ENCODE data around the gene NDRG4.

- TF ChIP-seq, protein P1, sequence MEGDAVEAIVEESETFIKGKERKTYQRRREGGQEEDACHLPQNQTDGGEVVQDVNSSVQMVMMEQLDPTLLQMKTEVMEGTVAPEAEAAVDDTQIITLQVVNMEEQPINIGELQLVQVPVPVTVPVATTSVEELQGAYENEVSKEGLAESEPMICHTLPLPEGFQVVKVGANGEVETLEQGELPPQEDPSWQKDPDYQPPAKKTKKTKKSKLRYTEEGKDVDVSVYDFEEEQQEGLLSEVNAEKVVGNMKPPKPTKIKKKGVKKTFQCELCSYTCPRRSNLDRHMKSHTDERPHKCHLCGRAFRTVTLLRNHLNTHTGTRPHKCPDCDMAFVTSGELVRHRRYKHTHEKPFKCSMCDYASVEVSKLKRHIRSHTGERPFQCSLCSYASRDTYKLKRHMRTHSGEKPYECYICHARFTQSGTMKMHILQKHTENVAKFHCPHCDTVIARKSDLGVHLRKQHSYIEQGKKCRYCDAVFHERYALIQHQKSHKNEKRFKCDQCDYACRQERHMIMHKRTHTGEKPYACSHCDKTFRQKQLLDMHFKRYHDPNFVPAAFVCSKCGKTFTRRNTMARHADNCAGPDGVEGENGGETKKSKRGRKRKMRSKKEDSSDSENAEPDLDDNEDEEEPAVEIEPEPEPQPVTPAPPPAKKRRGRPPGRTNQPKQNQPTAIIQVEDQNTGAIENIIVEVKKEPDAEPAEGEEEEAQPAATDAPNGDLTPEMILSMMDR (IDR thresholded peaks at IDR 0.05; ENCODE audit: poor library complexity, severe bottlenecking), result no peak
- TF ChIP-seq POLR2AphosphoS5 (IDR thresholded peaks at IDR 0.05), result no peak
- TF ChIP-seq EP300 (conservative IDR thresholded peaks at IDR 0.05; ENCODE audit: poor library complexity, severe bottlenecking), result no peak
- no peak for TF ChIP-seq EZH2 (IDR thresholded peaks at IDR 0.05; ENCODE audit: borderline replicate concordance, insufficient read depth, low read length, poor library complexity, severe bottlenecking)
- no peak for TF ChIP-seq RAD21 (conservative IDR thresholded peaks at IDR 0.05)
- no peak for TF ChIP-seq SMC3 (conservative IDR thresholded peaks at IDR 0.05; ENCODE audit: poor library complexity)
Observed at GRCh38 chr16:58530179-58530578, 30.2 kb downstream of the NDRG4 start.

Data from neural cell (in vitro differentiated cells).